ENCODE measurements around the gene MED15. TPM values are rescaled to one million over a fixed set of nuclear protein-coding genes. Genes with fewer than 3 reads are reported as not detected.
"Not testable (repeated sequence)": the region's sequence is repeated elsewhere in the genome, so short reads cannot be mapped to it uniquely, and the experiment has no call there.

Gene MED15
- total RNA-seq, 1 experiment from 2014 or later = 19.0 TPM

GRCh38 chr22:20506543-20507252, 712 bp upstream of the MED15 start:
- in situ Hi-C loops (cut with HindIII; ENCODE audit: low sequenced_read_pairs) = no loop called here
- no peak for DNase-seq (ENCODE audit: low spot score)

GRCh38 chr22:20508067-20508755, 801 bp downstream of the MED15 start:
- in situ Hi-C loops (cut with HindIII; ENCODE audit: low sequenced_read_pairs); DNase-seq (ENCODE audit: low spot score): not testable (repeated sequence)

- no peak for DNase-seq (ENCODE audit: low spot score)
- in situ Hi-C loops (cut with HindIII; ENCODE audit: low sequenced_read_pairs) = no loop called here
These were observed 1.4 kb downstream of the MED15 start for GRCh38 chr22:20508815-20509271.

- in situ Hi-C loops (cut with HindIII; ENCODE audit: low sequenced_read_pairs) = no loop called here
- DNase-seq (ENCODE audit: low spot score) = no peak
These were observed 2.1 kb downstream of the MED15 start for GRCh38 chr22:20509344-20510047.

GRCh38 chr22:20510811-20511577, 3.6 kb downstream of the MED15 start:
- in situ Hi-C loops (cut with HindIII; ENCODE audit: low sequenced_read_pairs) = no loop called here
- no peak for DNase-seq (ENCODE audit: low spot score)

GRCh38 chr22:20511578-20512229, 4.3 kb downstream of the MED15 start:
- in situ Hi-C loops (cut with HindIII; ENCODE audit: low sequenced_read_pairs) = no loop called here
- no peak for DNase-seq (ENCODE audit: low spot score)

- DNase-seq (ENCODE audit: low spot score) = no peak
- in situ Hi-C loops (cut with HindIII; ENCODE audit: low sequenced_read_pairs) = no loop called here
These were observed 7.4 kb downstream of the MED15 start for GRCh38 chr22:20514658-20515406.

- no peak for DNase-seq (ENCODE audit: low spot score)
- in situ Hi-C loops (cut with HindIII; ENCODE audit: low sequenced_read_pairs) = no loop called here
These were observed 9.0 kb downstream of the MED15 start for GRCh38 chr22:20516399-20516798.

- in situ Hi-C loops (cut with HindIII; ENCODE audit: low sequenced_read_pairs) = no loop called here
- no peak for DNase-seq (ENCODE audit: low spot score)
These were observed 10.0 kb downstream of the MED15 start for GRCh38 chr22:20517422-20517821.

- DNase-seq (ENCODE audit: low spot score) = no peak
- in situ Hi-C loops (cut with HindIII; ENCODE audit: low sequenced_read_pairs) = no loop called here
These were observed 10.6 kb downstream of the MED15 start for GRCh38 chr22:20517841-20518592.

GRCh38 chr22:20519558-20519957, 12.1 kb downstream of the MED15 start:
- in situ Hi-C loops (cut with HindIII; ENCODE audit: low sequenced_read_pairs) = no loop called here

GRCh38 chr22:20520093-20520511, 12.7 kb downstream of the MED15 start:
- DNase-seq (ENCODE audit: low spot score) = no peak

More at GRCh38 chr22:20519558-20519957, 12.1 kb downstream of the MED15 start:
- DNase-seq (ENCODE audit: low spot score) = no peak

GRCh38 chr22:20522134-20523004, 15.0 kb downstream of the MED15 start:
- in situ Hi-C loops (cut with HindIII; ENCODE audit: low sequenced_read_pairs) = no loop called here
- no peak for DNase-seq (ENCODE audit: low spot score)

More at GRCh38 chr22:20520093-20520511, 12.7 kb downstream of the MED15 start:
- in situ Hi-C loops (cut with HindIII; ENCODE audit: low sequenced_read_pairs) = no loop called here

GRCh38 chr22:20523086-20523983, 15.9 kb downstream of the MED15 start:
- in situ Hi-C loops (cut with HindIII; ENCODE audit: low sequenced_read_pairs) = no loop called here
- no peak for DNase-seq (ENCODE audit: low spot score)

- no peak for DNase-seq (ENCODE audit: low spot score)
- in situ Hi-C loops (cut with HindIII; ENCODE audit: low sequenced_read_pairs) = no loop called here
These were observed 16.6 kb downstream of the MED15 start for GRCh38 chr22:20524004-20524481.

Measured in G401 (cell line).